Keratinocyte (primary cell): ENCODE measurements around the gene SMIM35. TPM values are rescaled to one million over a fixed set of nuclear protein-coding genes. Genes with fewer than 3 reads are reported as not detected.

Experiments
- DNase-seq: peaks from one replicate; pipeline ENCODE4 v3.0.0-alpha.2; 2011; ENCODE audit warnings: low read depth, missing footprints, low spot score
- FAIRE-seq: peaks from 2 replicates; lab custom pipeline; 2011; peaks lifted over from hg19 to GRCh38; lab: Jason Lieb, UNC
- H2AFZ ChIP-seq: 2 replicates; pipeline ENCODE4 v1.6.0; 2012; ENCODE audit warnings: low read length, control low read depth, inconsistent platforms; ENCODE audit not compliant: control insufficient read depth
- H3K27ac ChIP-seq: 2 replicates; pipeline ENCODE4 v1.5.1; 2011; ENCODE audit warnings: low read length; ENCODE audit not compliant: control insufficient read depth, insufficient read depth
- H3K27me3 ChIP-seq: 3 replicates; pipeline ENCODE4 v1.6.0; 2011; ENCODE audit warnings: low read length; ENCODE audit not compliant: control insufficient read depth, insufficient read depth; ENCODE audit errors: extremely low read depth
- H3K36me3 ChIP-seq, 2 experiments: 2 replicates in 1 of 2; 3 replicates in 1 of 2; pipeline ENCODE4 v1.5.1; 2011; ENCODE audit warnings: low read length in 2 of 2, mild to moderate bottlenecking in 1 of 2; ENCODE audit not compliant: control insufficient read depth in 2 of 2, insufficient read depth in 2 of 2; ENCODE audit errors: extremely low read depth in 1 of 2
- H3K4me1 ChIP-seq: 3 replicates; pipeline ENCODE4 v1.5.1; 2011; ENCODE audit warnings: low read length; ENCODE audit not compliant: control insufficient read depth, insufficient read depth; ENCODE audit errors: extremely low read depth
- H3K4me2 ChIP-seq: 3 replicates; pipeline ENCODE4 v1.6.0; 2011; ENCODE audit warnings: low read depth, low read length; ENCODE audit not compliant: control insufficient read depth, insufficient read depth; ENCODE audit errors: extremely low read depth
- H3K4me3 ChIP-seq, 3 experiments: fragments of 200-600 bp in 1 of 3; sonication (generic) in 1 of 3; 2 replicates in 2 of 3; 3 replicates in 1 of 3; pipeline ENCODE4 v1.5.1; 2011 to 2016; ENCODE audit warnings: low read length in 3 of 3, mild to moderate bottlenecking in 3 of 3, control low read depth in 2 of 3, inconsistent platforms in 1 of 3, low read depth in 1 of 3, mixed read lengths in 1 of 3, mixed run types in 1 of 3, moderate library complexity in 1 of 3; ENCODE audit not compliant: control insufficient read depth in 2 of 3, insufficient read depth in 2 of 3; ENCODE audit errors: extremely low read depth in 1 of 3
- H3K79me2 ChIP-seq: 2 replicates; pipeline ENCODE4 v1.6.0; 2012; ENCODE audit warnings: low read length; ENCODE audit not compliant: control insufficient read depth, insufficient read depth
- H3K9ac ChIP-seq: 3 replicates; pipeline ENCODE4 v1.6.0; 2011; ENCODE audit warnings: low read length; ENCODE audit not compliant: control insufficient read depth, insufficient read depth; ENCODE audit errors: extremely low read depth
- H3K9me1 ChIP-seq: 3 replicates; pipeline ENCODE4 v1.6.0; 2011; ENCODE audit warnings: low read length; ENCODE audit not compliant: control insufficient read depth, insufficient read depth; ENCODE audit errors: extremely low read depth
- H3K9me3 ChIP-seq: 2 replicates; pipeline ENCODE4 v1.5.1; 2012; ENCODE audit warnings: low read depth, low read length; ENCODE audit not compliant: control insufficient read depth
- H4K20me1 ChIP-seq: 3 replicates; pipeline ENCODE4 v1.6.0; 2011; ENCODE audit warnings: low read length; ENCODE audit not compliant: control insufficient read depth, insufficient read depth; ENCODE audit errors: extremely low read depth
- CTCF ChIP-seq, 3 experiments: IDR thresholded peaks in 1 of 3; conservative IDR thresholded peaks in 1 of 3; optimal IDR thresholded peaks in 1 of 3; 2 replicates in 2 of 3; 3 replicates in 1 of 3; pipeline versions ENCODE3 to v1.5.1; 2011; ENCODE audit warnings: low read length in 3 of 3, mild to moderate bottlenecking in 3 of 3, moderate library complexity in 2 of 3, control low read depth in 1 of 3, inconsistent platforms in 1 of 3; ENCODE audit not compliant: insufficient read depth in 2 of 3; ENCODE audit errors: extremely low read depth in 1 of 3
- EZH2 ChIP-seq: IDR thresholded peaks from one replicate; pipeline ENCODE4 v1.6.1; 2012; ENCODE audit warnings: inconsistent platforms, mild to moderate bottlenecking, low read length, moderate library complexity
- dilution Hi-C: fragments of 300-500 bp; cut with MboI; formaldehyde crosslinking; loops from one replicate; pipeline ENCODE4 v1.7.0; 2020; ENCODE audit warnings: low sequenced_read_pairs; ENCODE audit not compliant: extremely low pct_ligation_motif_present
- polyA plus RNA-seq, 5 experiments: library from polyadenylated mRNA; depleted of rRNA in 3 of 5; stranded (reverse) in 3 of 5; stranded (forward) in 1 of 5; unstranded in 1 of 5; fragments of >200 nt; gene quantifications; 1 replicate in 1 of 5; 2 replicates in 3 of 5; 3 replicates in 1 of 5; pipeline versions ENCODE4 v1.2.1 to v1.2.3, GENCODE V29; 2011 to 2012; ENCODE audit warnings: missing spikeins in 2 of 5, low read depth in 1 of 5, low replicate concordance in 1 of 5

Gene SMIM35
- polyA plus RNA-seq, 1 donor (not counting 4 experiments of a cell fraction or from before 2014, with no cell fraction given): not detected

DNA sequence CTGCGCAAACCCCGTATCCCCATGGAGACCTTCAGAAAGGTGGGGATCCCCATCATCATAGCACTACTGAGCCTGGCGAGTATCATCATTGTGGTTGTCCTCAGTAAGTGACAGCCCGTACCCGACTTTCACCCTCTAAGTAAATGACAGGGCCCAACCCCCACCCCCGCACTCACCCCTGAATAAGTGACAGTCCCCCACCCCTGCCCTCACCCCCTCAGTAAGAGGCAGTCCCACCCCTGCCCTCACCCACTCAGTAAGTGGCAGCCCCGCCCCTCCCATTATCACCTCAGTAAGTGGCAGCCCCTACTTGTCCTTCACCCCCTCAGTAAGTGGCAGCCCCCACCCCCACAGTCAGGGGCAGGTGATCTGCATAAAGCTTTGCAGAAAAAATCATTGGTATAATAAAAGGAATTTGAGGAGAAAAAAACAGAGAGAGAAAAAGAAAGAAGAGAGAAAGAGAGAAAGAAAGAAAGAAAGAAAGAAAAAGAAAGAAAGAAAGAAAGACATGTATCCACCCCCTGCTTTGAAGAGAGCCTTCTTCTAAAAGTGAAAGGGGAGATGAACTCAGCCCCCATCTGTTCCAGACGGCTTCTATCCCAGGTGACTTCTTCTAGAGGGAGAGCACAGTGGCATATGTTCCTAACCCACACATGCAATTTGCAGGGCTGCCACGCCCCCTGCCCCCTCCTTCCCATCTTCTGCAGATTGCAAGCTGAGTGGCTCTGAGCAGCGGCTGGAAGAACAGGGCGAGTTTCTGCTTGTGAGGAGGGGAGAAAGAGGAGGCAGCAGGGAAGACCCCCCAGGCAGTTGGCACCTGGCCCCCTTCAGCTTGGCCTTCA, 12.5 kb upstream of the SMIM35 start:
- H3K27me3 ChIP-seq: no peaks in the 10 kb centered on the region
- H2AFZ ChIP-seq: no peak overlapping the region
- TF ChIP-seq CTCF (optimal IDR thresholded peaks at IDR 0.05 in 1 of 3, IDR thresholded peaks at IDR 0.05 in 1 of 3, conservative IDR thresholded peaks at IDR 0.05 in 1 of 3; ENCODE audit: extremely low read depth in 1 of 3, insufficient read depth in 2 of 3, low read length in 3 of 3) (no peak), EZH2 (no peak)
- dilution Hi-C loops: no loop called here
- FAIRE-seq (no peak), DNase-seq (no peak)
- H3K9me1 ChIP-seq: no peaks in the 10 kb centered on the region
- no peak overlapping the region for H3K9ac ChIP-seq
- H3K4me1 ChIP-seq: no peaks in the 10 kb centered on the region
- no peak overlapping the region for H3K27ac ChIP-seq
- H3K36me3 ChIP-seq: no peaks in the 10 kb centered on the region
- H3K4me3 ChIP-seq: no peak overlapping the region
- no peaks in the 10 kb centered on the region for H3K9me3 ChIP-seq
- H3K79me2 ChIP-seq: no peaks in the 10 kb centered on the region
- no peak overlapping the region for H3K4me2 ChIP-seq
- no peaks in the 10 kb centered on the region for H4K20me1 ChIP-seq

DNA sequence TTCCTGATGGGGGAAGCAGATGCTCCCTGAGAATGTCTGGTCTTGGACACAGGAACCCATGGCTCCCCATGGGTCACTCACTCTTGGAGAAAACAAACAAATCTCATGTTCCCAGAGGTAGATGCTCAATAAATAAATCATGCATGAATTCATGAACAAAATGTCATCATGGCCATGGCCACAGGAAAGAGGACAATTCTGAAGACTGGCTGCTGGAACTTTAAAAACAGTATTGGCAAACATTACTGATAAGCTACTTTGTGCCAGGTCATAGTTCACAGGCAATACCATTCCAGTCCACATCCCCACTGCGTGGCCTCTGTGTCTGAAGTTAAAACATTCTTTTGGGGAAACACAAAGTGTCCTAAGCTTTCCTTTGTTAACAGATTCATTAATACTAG, 9.2 kb upstream of the SMIM35 start:
- Histone ChIP-seq H2AFZ (no peak overlapping the region), H3K4me1 (peaks cover 5% of the 10 kb centered on the region), H3K36me3 (no peaks in the 10 kb centered on the region), H3K79me2 (no peaks in the 10 kb centered on the region), H3K4me2 (no peak overlapping the region), H3K9ac (no peak overlapping the region), H3K9me1 (no peaks in the 10 kb centered on the region), H4K20me1 (no peaks in the 10 kb centered on the region), H3K9me3 (no peaks in the 10 kb centered on the region), H3K4me3 (no peak overlapping the region), H3K27me3 (no peaks in the 10 kb centered on the region), H3K27ac (no peak overlapping the region)
- dilution Hi-C loops: no loop called here
- FAIRE-seq (no peak), DNase-seq (no peak)
- no peak for TF ChIP-seq EZH2
- TF ChIP-seq CTCF (optimal IDR thresholded peaks at IDR 0.05 in 1 of 3, IDR thresholded peaks at IDR 0.05 in 1 of 3, conservative IDR thresholded peaks at IDR 0.05 in 1 of 3; ENCODE audit: extremely low read depth in 1 of 3, insufficient read depth in 2 of 3, low read length in 3 of 3): no peak
